ENCODE measurements around the gene SPECC1L. TPM values are rescaled to one million over a fixed set of nuclear protein-coding genes. Genes with fewer than 3 reads are reported as not detected.

The SPECC1L gene
- total and polyA plus RNA-seq, 3 experiments from 2014 or later, result 14.9 to 52.1 (median 51.9) TPM

DNA sequence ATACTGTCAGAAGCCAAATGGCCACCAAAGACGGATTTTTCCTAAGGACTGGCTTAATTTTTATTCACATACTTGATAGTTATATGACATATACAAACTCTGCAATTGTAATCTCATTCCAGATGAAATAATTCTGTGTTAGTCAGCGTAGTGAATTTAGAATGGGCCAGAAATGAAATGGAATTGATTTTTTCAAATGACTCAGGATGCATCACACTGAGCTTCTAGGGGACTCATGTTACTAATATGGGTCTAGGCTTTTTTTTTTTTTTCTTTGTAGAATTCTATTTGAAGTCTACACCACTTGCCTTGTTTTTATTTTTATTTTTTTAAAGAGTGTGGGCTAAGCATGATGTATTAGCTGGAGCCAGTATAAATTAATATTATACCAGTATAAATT is 62.7 kb downstream of the SPECC1L start:
- CTCF ChIA-PET, result no interaction called here
- no peak for DNase-seq

DNA sequence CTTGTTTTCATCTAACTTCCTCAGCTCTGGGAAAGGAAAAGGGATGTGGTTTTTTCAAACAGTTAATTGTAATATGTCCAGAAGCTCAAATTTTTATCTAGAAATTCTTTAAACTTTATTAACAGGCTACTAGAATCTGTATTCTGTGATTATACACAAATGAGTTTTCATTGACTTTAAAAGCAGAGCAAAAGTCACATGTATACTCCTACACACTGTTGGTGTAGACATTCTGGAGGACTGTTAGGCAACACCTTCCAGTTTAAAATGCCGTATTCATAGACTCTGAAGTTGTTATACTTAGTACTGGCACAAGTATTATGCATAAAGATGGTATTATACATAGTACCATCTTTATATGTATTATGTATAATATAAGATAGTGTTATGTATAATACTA is 64.9 kb downstream of the SPECC1L start:
- Mint-ChIP-seq H3K27ac (peak overlapping the region in 3 of 8 donors; percentile 13 to 86 (median 57)), H3K4me1 (peaks cover 8% of the 10 kb centered on the region in 3 donors), H3K4me3 (no peak overlapping the region), H3K27me3 (no peaks in the 10 kb centered on the region), H3K9me3 (no peaks in the 10 kb centered on the region), H3K36me3 (peaks cover 9 to 74% (median 21%) of the 10 kb centered on the region in 3 donors)
- Histone ChIP-seq H3K27me3 (ENCODE audit: insufficient read depth, low read length, poor library complexity, severe bottlenecking) (no peaks in the 10 kb centered on the region), H3K4me1 (ENCODE audit: insufficient read depth, low read length) (no peaks in the 10 kb centered on the region), H3K36me3 (ENCODE audit: insufficient read depth, low read length) (peaks cover 38% of the 10 kb centered on the region), H3K4me3 (ENCODE audit: low read length) (no peak overlapping the region), H3K9me3 (ENCODE audit: low read length) (no peaks in the 10 kb centered on the region), H3K27ac (ENCODE audit: low read depth, low read length) (no peak overlapping the region)
- ChIA-PET POLR2A (no interaction called here), CTCF (no interaction called here)
- no peak for DNase-seq

More for the DNA sequence above, 62.7 kb downstream of the SPECC1L start:
- Mint-ChIP-seq H3K27ac (no peak overlapping the region), H3K36me3 (peaks cover 10 to 75% (median 21%) of the 10 kb centered on the region in 3 donors), H3K4me3 (no peak overlapping the region), H3K27me3 (no peaks in the 10 kb centered on the region), H3K9me3 (no peaks in the 10 kb centered on the region), H3K4me1 (peaks cover 12 to 22% (median 19%) of the 10 kb centered on the region in 3 donors)
- H3K4me1 ChIP-seq (ENCODE audit: insufficient read depth, low read length), result peaks cover 3% of the 10 kb centered on the region
- H3K9me3 ChIP-seq (ENCODE audit: low read length), result no peaks in the 10 kb centered on the region
- no peaks in the 10 kb centered on the region for H3K27me3 ChIP-seq (ENCODE audit: insufficient read depth, low read length, poor library complexity, severe bottlenecking)
- no peak overlapping the region for H3K27ac ChIP-seq (ENCODE audit: low read depth, low read length)
- POLR2A ChIA-PET, result interaction anchor here (0.7 kb wide), 1 partner anchor 13 kb away, joined by 3 read pairs; no protein-coding TSS in a partner anchor
- peaks cover 36% of the 10 kb centered on the region for H3K36me3 ChIP-seq (ENCODE audit: insufficient read depth, low read length)
- H3K4me3 ChIP-seq (ENCODE audit: low read length), result no peak overlapping the region

DNA sequence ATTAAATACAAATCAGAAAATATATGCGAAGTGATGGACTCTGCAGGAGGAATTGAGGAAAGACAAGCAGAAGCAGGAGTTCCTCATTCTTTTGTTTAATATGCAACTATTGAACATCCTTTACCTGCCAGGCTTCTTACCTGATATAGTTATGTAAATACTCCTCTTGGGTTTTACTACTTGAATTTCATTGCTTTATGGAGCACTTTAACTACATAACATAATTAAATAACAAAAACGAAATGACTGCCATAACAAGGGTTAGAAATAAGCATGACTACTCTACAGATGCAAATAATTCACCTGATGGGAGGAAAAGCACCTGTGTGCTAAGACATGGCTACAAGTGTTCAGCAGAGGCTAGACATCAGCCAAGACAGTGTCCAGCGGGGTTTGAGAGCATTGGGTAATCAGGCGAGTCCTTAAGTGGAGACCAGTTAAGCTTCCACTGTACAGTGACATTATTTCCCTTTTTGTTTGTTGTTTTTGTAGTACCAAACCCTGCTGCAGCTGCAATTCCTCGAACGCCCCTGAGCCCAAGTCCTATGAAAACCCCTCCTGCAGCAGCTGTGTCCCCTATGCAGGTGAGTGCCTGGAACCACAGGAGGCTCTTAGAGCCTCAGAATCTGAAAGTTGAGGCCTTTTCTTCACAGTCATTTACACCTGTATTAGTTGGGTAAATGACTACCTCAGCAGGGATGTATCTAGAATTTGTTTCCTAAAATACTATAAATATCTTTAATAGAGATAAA is 67.4 kb downstream of the SPECC1L start:
- peaks cover 43% of the 10 kb centered on the region for H3K36me3 ChIP-seq (ENCODE audit: insufficient read depth, low read length)
- H3K36me3 Mint-ChIP-seq, result peaks cover 10 to 78% (median 30%) of the 10 kb centered on the region in 3 donors
- CTCF ChIA-PET, result no interaction called here

DNA sequence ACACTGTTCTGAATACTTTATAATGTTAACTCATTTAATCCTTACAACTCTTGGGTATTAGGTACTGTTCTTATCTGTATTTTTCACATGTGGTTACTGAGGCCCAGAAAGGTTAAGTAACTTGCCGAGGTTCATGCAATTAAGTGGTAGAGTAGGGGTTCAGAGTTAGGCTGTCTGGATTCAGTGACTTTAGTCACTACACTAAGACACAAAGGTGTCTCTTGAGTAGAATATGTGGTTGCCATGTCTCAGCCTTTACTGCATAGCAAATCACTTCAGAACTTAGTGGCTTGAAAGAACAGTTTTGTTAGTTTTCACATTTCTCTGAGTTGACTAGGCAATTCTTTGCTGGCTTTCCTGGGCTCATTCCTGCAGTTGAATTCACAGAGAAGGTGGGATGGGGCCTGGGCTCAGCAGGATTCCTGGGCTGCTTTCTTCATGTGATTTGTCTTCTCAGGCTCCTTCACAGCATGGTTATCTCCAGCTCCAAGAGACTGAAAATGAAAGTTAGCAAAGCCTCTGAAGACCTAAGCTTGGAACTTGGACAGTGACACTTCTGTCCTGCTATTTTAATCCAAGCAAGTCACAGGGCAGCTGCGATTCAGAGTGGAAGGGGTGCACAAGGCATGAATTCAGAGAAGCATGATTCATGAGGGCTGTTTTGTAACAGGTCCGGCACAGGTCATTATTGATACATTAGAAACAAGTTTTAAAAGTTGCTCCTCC is 68.3 kb downstream of the SPECC1L start:
- CTCF ChIA-PET, result no interaction called here
- Histone ChIP-seq H3K27ac (ENCODE audit: low read depth, low read length) (no peak overlapping the region), H3K9me3 (ENCODE audit: low read length) (no peaks in the 10 kb centered on the region), H3K4me3 (ENCODE audit: low read length) (no peak overlapping the region), H3K27me3 (ENCODE audit: insufficient read depth, low read length, poor library complexity, severe bottlenecking) (no peaks in the 10 kb centered on the region), H3K36me3 (ENCODE audit: insufficient read depth, low read length) (peaks cover 45% of the 10 kb centered on the region), H3K4me1 (ENCODE audit: insufficient read depth, low read length) (no peaks in the 10 kb centered on the region)
- no peak overlapping the region for H3K4me3 Mint-ChIP-seq
- no peak for DNase-seq
- POLR2A ChIA-PET, result interaction anchor here (0.5 kb wide), 1 partner anchor 119 kb away, joined by 4 read pairs; no protein-coding TSS in a partner anchor
- peaks cover 10 to 77% (median 30%) of the 10 kb centered on the region in 3 donors for H3K36me3 Mint-ChIP-seq
- no peaks in the 10 kb centered on the region for H3K9me3 Mint-ChIP-seq
- no peaks in the 10 kb centered on the region for H3K27me3 Mint-ChIP-seq
- peaks cover 8% of the 10 kb centered on the region in 3 donors for H3K4me1 Mint-ChIP-seq
- peak overlapping the region in 2 of 8 donors; percentile 17 to 47 for H3K27ac Mint-ChIP-seq

More for the DNA sequence above, 67.4 kb downstream of the SPECC1L start:
- Histone ChIP-seq H3K27ac (ENCODE audit: low read depth, low read length) (no peak overlapping the region), H3K4me3 (ENCODE audit: low read length) (no peak overlapping the region), H3K9me3 (ENCODE audit: low read length) (no peaks in the 10 kb centered on the region), H3K27me3 (ENCODE audit: insufficient read depth, low read length, poor library complexity, severe bottlenecking) (no peaks in the 10 kb centered on the region), H3K4me1 (ENCODE audit: insufficient read depth, low read length) (no peaks in the 10 kb centered on the region)
- Mint-ChIP-seq H3K4me3 (no peak overlapping the region), H3K4me1 (peaks cover 8% of the 10 kb centered on the region in 3 donors), H3K27me3 (no peaks in the 10 kb centered on the region), H3K9me3 (no peaks in the 10 kb centered on the region), H3K27ac (no peak overlapping the region)
- no peak for DNase-seq
- POLR2A ChIA-PET, result no interaction called here

DNA sequence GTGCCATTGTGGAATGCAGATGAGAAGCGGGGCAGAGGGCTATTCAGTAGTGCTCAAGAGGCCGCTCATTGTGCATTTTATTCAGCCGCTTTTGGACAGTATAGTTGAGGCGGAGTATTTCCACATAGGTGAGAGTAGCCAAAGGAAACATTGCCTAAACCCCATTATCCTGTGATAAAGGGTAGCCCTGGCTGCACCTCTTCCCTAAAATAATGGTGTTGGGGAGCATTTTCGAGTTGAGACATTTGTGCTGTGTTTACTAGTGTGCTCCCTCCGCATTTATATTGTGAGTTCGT is 68.8 kb downstream of the SPECC1L start:
- no peaks in the 10 kb centered on the region for H3K4me1 ChIP-seq (ENCODE audit: insufficient read depth, low read length)
- H3K4me3 ChIP-seq (ENCODE audit: low read length), result no peak overlapping the region
- Mint-ChIP-seq H3K36me3 (peaks cover 10 to 79% (median 30%) of the 10 kb centered on the region in 3 donors), H3K4me1 (peaks cover 8% of the 10 kb centered on the region in 3 donors), H3K27ac (peak overlapping the region in 1 of 8 donors; percentile 63), H3K9me3 (no peaks in the 10 kb centered on the region), H3K4me3 (no peak overlapping the region), H3K27me3 (no peaks in the 10 kb centered on the region)
- H3K9me3 ChIP-seq (ENCODE audit: low read length), result no peaks in the 10 kb centered on the region
- ChIA-PET POLR2A (interaction anchor here (0.5 kb wide), 1 partner anchor 119 kb away, joined by 4 read pairs; no protein-coding TSS in a partner anchor), CTCF (interaction anchor here (1.3 kb wide), 1 partner anchor 86 kb away, joined by 3 read pairs; no protein-coding TSS in a partner anchor)
- DNase-seq, result no peak
- no peak overlapping the region for H3K27ac ChIP-seq (ENCODE audit: low read depth, low read length)
- no peaks in the 10 kb centered on the region for H3K27me3 ChIP-seq (ENCODE audit: insufficient read depth, low read length, poor library complexity, severe bottlenecking)
- H3K36me3 ChIP-seq (ENCODE audit: insufficient read depth, low read length), result peaks cover 50% of the 10 kb centered on the region

DNA sequence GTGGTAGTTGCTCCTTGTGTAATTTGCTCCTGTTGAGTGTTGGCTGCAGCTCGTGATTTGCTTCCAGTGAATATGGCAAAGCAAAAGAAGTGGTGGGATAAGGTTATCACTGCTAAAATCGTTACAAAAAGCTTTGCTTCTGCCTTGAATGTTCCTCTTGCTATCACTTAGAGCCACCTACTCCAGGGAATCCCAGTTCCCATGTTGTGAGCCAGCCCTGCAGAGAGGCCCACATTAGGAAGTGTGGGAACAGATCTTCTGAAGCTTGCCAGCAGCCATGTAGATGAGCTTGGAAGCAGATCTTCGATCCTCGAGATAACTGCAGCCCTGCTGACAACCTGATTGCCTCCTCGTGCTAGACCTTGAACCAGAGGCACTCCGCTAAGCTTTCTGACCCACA is 71.0 kb downstream of the SPECC1L start:
- Histone ChIP-seq H3K4me3 (ENCODE audit: low read length) (no peak overlapping the region), H3K27ac (ENCODE audit: low read depth, low read length) (no peak overlapping the region), H3K36me3 (ENCODE audit: insufficient read depth, low read length) (peaks cover 38% of the 10 kb centered on the region), H3K4me1 (ENCODE audit: insufficient read depth, low read length) (no peaks in the 10 kb centered on the region), H3K9me3 (ENCODE audit: low read length) (no peaks in the 10 kb centered on the region), H3K27me3 (ENCODE audit: insufficient read depth, low read length, poor library complexity, severe bottlenecking) (no peaks in the 10 kb centered on the region)
- ChIA-PET POLR2A (no interaction called here), CTCF (no interaction called here)
- no peak overlapping the region for H3K27ac Mint-ChIP-seq
- H3K4me3 Mint-ChIP-seq, result no peak overlapping the region
- DNase-seq, result no peak
- H3K27me3 Mint-ChIP-seq, result no peaks in the 10 kb centered on the region
- H3K4me1 Mint-ChIP-seq, result peaks cover 0 to 2% (median 0%) of the 10 kb centered on the region in 3 donors
- peaks cover 10 to 86% (median 29%) of the 10 kb centered on the region in 3 donors for H3K36me3 Mint-ChIP-seq
- no peaks in the 10 kb centered on the region for H3K9me3 Mint-ChIP-seq

DNA sequence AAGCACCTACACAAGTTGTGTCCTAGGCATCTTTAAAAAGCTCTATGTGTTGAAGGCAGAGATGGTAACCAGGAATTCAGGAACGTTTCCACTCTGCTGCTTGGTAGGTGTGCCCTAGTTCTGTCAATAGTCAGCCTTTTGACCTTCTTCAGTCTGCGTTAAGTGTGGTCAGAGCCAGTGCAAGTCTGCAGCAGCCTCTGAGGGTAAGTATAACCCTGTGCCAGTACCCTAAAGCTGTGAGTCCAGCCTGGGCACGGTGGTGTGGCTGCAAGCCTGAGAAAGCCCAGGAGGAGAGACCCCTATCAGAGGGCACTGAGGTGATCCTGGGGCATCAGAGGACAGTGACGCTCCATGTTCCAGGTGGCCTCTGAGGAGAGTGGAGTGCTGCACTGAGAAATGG is 80.0 kb downstream of the SPECC1L start:
- peak overlapping the region in 1 of 7 donors; percentile 77 for H3K4me3 Mint-ChIP-seq
- no peak for DNase-seq
- peaks cover 29 to 85% (median 40%) of the 10 kb centered on the region in 3 donors for H3K36me3 Mint-ChIP-seq
- Histone ChIP-seq H3K4me1 (ENCODE audit: insufficient read depth, low read length) (no peaks in the 10 kb centered on the region), H3K36me3 (ENCODE audit: insufficient read depth, low read length) (peaks cover 24% of the 10 kb centered on the region), H3K27ac (ENCODE audit: low read depth, low read length) (no peak overlapping the region), H3K9me3 (ENCODE audit: low read length) (no peaks in the 10 kb centered on the region), H3K27me3 (ENCODE audit: insufficient read depth, low read length, poor library complexity, severe bottlenecking) (no peaks in the 10 kb centered on the region), H3K4me3 (ENCODE audit: low read length) (no peak overlapping the region)
- ChIA-PET CTCF (no interaction called here), POLR2A (no interaction called here)
- no peaks in the 10 kb centered on the region for H3K27me3 Mint-ChIP-seq
- peak overlapping the region in 1 of 8 donors; percentile 38 for H3K27ac Mint-ChIP-seq
- peaks cover 0 to 3% (median 0%) of the 10 kb centered on the region in 5 donors for H3K9me3 Mint-ChIP-seq
- peaks cover 0 to 3% (median 0%) of the 10 kb centered on the region in 3 donors for H3K4me1 Mint-ChIP-seq

DNA sequence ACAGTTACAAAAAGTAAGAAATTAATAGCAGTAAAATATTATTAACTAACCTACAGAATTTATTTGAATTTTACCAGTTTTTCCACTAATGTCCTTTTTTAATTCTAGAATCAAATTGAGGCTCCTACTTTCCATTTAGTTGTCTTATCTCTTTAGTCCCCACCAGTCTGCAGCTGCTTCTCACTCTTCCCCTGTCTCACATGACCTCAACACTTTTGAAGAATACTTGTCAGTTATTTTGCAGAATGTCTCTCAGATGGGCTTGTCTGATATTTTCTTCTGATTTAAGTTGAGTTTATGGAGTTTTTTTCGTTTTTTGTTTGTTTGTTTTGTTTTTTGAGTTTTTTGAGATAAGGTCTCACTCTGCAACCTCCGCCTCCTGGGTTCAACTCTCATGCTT is 82.5 kb downstream of the SPECC1L start:
- no peaks in the 10 kb centered on the region for H3K9me3 ChIP-seq (ENCODE audit: low read length)
- DNase-seq, result no peak
- POLR2A ChIA-PET, result no interaction called here
- peaks cover 0 to 3% (median 0%) of the 10 kb centered on the region in 3 donors for H3K4me1 Mint-ChIP-seq
- CTCF ChIA-PET, result no interaction called here
- H3K27me3 Mint-ChIP-seq, result no peaks in the 10 kb centered on the region
- H3K4me3 Mint-ChIP-seq, result no peak overlapping the region
- no peaks in the 10 kb centered on the region for H3K27me3 ChIP-seq (ENCODE audit: insufficient read depth, low read length, poor library complexity, severe bottlenecking)
- H3K4me1 ChIP-seq (ENCODE audit: insufficient read depth, low read length), result no peaks in the 10 kb centered on the region
- peaks cover 0 to 3% (median 0%) of the 10 kb centered on the region in 5 donors for H3K9me3 Mint-ChIP-seq
- no peak overlapping the region for H3K27ac ChIP-seq (ENCODE audit: low read depth, low read length)
- H3K36me3 Mint-ChIP-seq, result peaks cover 29 to 78% (median 42%) of the 10 kb centered on the region in 3 donors
- no peak overlapping the region for H3K4me3 ChIP-seq (ENCODE audit: low read length)
- peak overlapping the region in 1 of 8 donors; percentile 35 for H3K27ac Mint-ChIP-seq
- H3K36me3 ChIP-seq (ENCODE audit: insufficient read depth, low read length), result peaks cover 16% of the 10 kb centered on the region

Data from CD8-positive, alpha-beta memory T cell (primary cell).